Posterior vena cava (tissue), 2 donors: ENCODE results near the gene ZSCAN25. TPM values are rescaled to one million over a fixed set of nuclear protein-coding genes. Genes with fewer than 3 reads are reported as not detected.
"Not testable (repeated sequence)": the region's sequence is repeated elsewhere in the genome, so short reads cannot be mapped to it uniquely, and the experiment has no call there.

Experiments
- DNase-seq: peaks from one replicate; pipeline ENCODE4 v3.0.0-alpha.2; 2020; ENCODE audit warnings: low spot score
- intact Hi-C, 2 donors: fragments of 100-400 bp; cut with DNase I; formaldehyde crosslinking; loops; one replicate each; pipeline versions ENCODE4 v1.14.1 to v1.14.2; 2022 to 2023
- long read RNA-seq, 2 donors: library from polyadenylated mRNA; unstranded; transcript quantifications; one replicate each; pipeline ENCODE4 v2.0.0, GENCODE V29; 2020 to 2021
- total RNA-seq, 2 donors: library from RNA; stranded (reverse); fragmentation: NEBNext Ultra II Directional; extraction: Animal tissue kit (Norgen Biotek cat#: 25700); gene quantifications; one replicate each; pipeline ENCODE4 v1.2.1, GENCODE V29; 2021
- donor health status: DM: yes; HTN: yes; CAD: no.
- donor health status: DM: yes; HTN: yes; CAD: no.

ZSCAN25 gene
- total RNA-seq, result 10 to 100 TPM; 10.9 to 12.4 TPM
- long read RNA-seq, donor 1, full-length matches to known transcripts, result 2 of 3 reads
- long read RNA-seq, donor 1, partial matches to known transcripts, result 1 of 3 reads
- long read RNA-seq, donor 1, other reads (novel, unspliced or antisense), result 0 of 3 reads
- long read RNA-seq, donor 2, partial matches to known transcripts, result 1 of 10 reads
- long read RNA-seq, donor 2, other reads (novel, unspliced or antisense), result 9 of 10 reads

GRCh38 chr7:99616359-99617191 lies at the start of gene ZSCAN25:
Gene ZSCAN25 (plus strand): TSS chr7:99616946. CDS start chr7:99619607, 2,661 bp downstream.
- intact Hi-C loops, result no loop called here
- peak; percentile 96 for DNase-seq

DNA sequence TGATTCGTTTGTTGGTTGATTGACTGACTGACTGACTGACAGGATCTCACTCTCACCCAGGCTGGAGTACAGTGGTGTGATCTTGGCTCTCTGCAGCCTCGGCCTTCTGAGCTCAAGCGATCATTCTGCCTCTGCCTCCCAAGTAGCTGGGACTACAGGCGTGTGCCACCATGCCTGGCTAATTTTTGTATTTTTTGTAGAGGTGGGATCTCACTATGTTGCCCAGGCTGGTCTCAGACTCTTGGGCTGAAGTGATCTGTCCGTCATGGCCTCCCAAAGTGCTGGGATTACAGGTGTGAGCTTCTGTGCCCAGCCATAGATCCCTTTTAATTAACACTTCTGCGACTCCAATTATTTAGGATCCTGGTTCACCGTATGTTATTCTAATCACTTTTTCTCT lies 48.0 kb upstream of the ZSCAN25 start:
- intact Hi-C loops, result loop anchor here in 1 of 2 donors (10.0 kb wide), 1 partner anchor 84 kb away; no protein-coding TSS in a partner anchor
- DNase-seq, result not testable (repeated sequence)

GRCh38 chr7:99571768-99572167 lies 45.0 kb upstream of the ZSCAN25 start:
- DNase-seq, result no peak
- intact Hi-C loops, result no loop called here

- no peak for DNase-seq
- intact Hi-C loops, result no loop called here
These were observed 43.5 kb upstream of the ZSCAN25 start for GRCh38 chr7:99573257-99573656.

GRCh38 chr7:99576251-99576650 lies 40.5 kb upstream of the ZSCAN25 start:
- no peak for DNase-seq
- intact Hi-C loops, result no loop called here

DNA sequence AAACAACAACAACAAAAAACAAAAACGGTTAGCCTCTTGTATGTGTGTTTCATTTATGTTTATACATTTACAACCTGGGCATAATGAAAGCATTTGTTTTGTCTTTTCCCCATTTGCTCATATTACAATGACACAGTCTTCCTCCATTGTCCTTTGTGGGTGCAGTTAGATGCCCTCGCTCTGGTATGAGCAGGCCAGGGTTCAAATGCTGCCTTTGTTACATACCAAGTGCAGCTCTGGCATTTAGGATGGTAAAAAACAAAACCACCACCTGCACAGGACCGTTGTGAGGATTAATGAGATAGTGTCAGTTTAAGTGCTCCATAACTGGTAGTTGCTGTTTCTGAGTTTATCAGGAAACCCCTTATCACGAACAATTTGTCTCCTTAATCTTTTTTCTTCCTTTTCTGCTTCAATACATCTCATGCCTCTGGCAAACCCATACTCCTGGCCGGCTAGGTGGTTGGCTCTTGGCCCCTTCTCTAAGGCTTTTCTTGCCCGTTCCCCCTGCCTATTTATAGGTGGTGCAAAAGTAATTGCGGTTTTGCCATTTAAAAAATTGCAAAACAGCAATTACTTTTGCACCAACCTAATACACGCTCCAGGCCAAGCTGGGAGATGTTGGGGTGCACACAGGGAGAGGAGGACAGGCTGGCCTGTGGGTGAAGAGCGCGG lies 37.3 kb upstream of the ZSCAN25 start:
- intact Hi-C loops, result no loop called here
- DNase-seq, result no peak

DNA sequence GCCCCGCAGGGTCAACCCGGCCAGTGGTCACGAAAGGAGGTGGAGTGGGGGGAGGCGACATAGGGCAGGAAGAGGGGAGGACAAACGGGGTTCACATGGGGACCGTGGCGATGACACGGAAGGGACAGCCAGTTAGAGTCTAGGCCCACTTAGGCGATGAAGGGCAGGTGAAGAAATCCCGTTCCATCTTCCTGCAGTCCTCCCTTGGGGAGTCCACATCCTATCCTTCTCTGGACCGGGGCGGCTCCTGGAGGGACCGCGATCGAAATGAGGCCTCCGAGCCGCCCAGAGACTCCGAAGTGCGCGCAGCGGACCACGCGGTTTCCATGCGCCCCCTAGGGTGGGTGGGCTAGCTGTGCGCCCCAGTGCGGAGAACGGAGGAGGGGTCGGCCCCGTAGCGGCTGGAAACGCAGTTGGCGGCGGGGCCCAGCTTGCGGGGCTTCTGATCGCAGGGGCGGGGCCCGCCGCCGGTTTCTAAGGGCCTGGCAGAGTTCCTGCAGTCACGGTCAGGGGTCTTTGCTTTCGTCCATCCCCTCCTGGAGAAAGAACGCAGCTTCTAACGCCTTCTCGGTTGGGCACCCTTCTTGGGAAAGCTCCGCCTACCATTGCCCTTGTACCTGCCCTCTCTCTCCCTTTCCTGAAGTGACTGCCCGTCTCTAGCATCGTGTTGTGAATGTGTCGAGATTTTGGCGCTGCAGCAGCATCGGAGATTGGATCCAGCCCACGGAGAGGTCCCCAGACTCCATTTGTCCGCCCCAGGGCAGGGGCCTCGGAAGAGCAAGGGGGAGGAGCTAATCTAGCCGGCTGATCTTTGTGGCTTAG lies 36.6 kb upstream of the ZSCAN25 start:
- intact Hi-C loops, result no loop called here
- DNase-seq, result no peak

DNA sequence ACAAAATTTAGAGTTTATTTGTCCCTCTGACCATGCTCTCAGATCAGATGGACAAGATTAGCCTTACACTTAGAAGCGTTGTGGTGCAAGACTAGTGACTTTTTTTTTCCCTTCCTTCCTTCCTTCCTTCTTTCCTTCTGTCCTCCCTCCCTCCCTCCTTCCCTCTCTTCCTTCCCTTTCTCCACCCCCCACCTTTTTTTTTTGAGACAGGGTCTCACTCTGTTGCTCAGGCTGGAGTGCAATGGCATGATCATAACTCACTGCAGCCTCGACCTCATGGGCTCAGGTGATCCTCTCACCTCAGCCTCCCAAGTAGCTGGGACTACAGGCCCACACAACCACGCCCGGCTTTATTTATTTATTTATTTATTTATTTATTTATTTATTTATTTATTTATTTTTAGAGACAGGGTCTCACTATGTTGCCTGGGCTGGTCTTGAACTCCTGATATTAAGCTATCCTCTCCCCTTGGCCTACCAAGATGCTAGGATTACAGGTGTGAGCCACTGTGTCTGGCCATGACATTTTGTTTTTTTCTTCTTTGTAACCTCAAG lies 35.9 kb upstream of the ZSCAN25 start:
- DNase-seq, intact Hi-C loops: not testable (repeated sequence)

- DNase-seq, result no peak
- intact Hi-C loops, result no loop called here
These were observed 27.9 kb upstream of the ZSCAN25 start for GRCh38 chr7:99588868-99589267.

DNA sequence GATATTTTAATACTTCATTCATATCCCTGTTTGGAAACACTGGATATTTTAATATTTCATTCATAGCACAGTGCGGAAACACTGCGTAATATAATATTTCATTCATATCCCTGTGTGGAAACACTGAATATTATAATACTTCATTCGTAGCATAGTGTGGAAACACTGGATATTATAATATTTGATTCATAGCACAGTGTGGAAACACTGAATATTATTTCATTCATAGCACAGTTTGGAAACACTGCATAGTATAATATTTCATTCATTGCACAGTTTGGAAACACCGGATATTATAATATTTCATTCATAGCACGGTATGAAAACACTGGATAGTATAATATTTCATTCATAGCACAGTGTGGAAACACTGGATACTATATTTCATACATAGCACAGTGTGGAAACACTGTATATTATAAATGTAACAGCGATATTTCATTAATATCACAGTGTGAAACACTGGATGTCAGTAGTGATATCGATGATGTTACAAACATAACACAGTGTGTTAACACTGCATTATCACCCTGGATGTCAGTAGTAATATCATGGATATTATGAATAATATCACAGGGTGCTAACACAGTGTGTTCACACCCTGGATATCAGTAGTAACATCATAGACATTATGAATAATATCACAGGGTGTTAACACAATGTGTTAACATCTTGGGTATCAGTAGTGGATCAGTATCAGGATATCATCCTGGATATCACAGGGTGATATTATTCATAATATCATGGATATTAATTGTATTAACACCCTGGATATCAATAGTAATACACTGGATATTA lies 21.6 kb upstream of the ZSCAN25 start:
- intact Hi-C loops, result no loop called here
- DNase-seq, result no peak

DNA sequence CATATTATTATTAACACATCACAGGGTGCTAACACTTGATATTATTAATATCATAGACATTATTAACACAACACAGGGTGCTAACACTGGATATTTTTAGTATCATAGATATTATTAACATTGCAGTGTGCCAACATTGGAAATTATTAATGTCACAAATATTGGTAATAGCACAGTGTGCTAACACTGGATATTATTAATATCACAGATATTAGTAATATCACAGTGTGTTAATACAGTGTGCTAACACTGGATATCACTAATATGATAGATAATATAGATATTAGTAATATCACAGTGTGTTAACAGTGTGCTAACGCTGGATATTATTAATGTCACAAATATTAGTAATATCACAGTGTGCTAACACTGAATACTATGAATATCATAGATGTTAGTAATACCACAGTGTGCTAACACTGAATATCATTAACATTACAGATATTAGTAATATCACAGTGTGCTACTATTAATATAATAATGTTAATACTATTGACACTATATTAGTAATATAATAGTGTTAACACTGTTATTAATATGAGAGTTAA lies 20.3 kb upstream of the ZSCAN25 start:
- intact Hi-C loops, result no loop called here
- DNase-seq, result no peak

DNA sequence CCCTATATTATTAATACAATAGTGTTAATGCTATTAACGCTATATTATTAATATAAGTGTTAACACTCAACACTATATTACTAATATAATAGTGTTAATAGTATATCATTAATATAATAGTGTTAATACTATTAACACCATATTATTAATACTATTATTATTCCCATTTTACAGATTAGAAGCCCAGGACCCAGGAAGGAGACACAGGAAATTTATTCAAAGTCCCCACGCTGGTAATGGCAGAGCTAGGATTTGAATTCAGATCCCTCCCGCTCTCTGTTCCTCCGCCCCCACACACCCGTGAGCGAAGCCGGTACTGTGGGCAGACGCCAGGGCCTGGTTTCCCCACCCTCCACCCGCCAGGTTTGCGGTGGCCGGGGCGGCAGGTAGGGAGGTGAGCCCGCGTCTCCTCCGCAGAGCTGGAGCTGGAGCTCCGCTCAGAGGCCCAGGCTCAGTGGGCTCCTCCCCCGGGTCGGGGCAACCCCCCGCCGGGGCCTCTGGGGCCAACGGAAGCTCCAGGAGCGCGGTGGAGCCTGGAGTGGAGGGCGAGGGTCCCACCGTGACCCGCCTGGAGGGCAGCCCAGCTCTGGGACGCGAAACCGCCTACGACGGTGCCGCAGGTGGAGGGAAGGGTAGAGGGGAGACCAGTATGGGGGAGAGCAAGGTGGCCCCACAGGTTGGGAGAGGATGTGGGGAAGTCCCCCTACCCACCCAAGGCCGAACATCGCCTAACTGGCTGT lies 18.8 kb upstream of the ZSCAN25 start, which contains the start of gene TMEM225B:
Gene TMEM225B, plus strand, starts transcription at position 506 of the 740 bp plus-strand sequence. CDS start 6,122 bp downstream, outside the sequence.
- DNase-seq, result no peak
- intact Hi-C loops, result no loop called here

DNA sequence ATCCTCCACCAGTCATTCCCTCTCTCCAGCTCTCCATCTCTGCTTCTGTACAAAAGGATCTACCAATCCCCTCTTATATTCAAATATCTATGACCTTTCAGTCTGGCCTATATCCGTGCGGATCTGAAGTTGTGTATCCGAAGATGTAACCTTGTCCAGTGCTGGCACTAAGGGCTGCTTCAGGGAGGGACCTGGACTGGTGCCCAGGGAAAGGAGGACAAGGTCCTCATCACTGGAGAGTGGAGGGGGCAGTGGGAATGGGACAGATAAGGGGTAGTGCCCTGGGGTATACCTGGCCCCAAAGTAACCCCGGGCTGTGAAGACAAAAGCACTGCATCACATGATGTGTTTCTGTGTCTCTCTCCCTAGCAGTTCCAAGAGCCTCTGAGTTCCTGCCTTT lies 16.9 kb upstream of the ZSCAN25 start:
- DNase-seq, result no peak
- intact Hi-C loops, result no loop called here

DNA sequence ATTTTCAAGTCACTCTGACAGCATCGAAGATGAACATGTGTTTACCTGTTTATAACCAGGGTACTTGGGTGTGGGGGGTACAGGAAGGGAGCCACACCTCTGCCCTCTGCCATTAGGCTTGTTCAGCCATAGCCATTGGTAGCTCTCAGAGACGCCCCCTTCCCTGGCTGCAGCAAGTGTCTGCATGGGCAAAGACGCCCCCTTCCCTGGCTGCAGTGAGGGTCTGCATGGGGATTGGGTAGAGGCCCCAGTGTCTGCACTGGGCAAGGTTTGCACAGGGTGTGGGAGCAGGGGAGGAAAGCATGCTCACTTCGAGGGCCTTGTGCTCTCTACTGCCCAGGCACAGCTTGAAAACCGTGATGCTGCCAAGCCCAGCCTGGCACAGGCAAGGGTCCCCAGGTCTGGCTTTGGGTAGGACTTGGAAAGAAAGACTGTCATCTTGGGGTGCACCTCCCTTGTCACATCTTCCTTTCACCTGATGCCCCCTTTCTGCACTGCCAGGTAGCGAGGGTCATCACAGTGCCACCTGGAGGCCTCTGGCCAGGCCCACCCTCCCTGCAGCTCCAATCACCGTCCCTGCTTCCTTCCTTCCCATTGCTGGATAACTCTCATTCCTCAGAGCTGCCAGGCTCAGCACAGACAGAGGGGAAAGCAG lies 15.0 kb upstream of the ZSCAN25 start:
- DNase-seq, result no peak
- intact Hi-C loops, result no loop called here

GRCh38 chr7:99605527-99605926 lies 11.2 kb upstream of the ZSCAN25 start:
- intact Hi-C loops, result no loop called here
- no peak for DNase-seq

DNA sequence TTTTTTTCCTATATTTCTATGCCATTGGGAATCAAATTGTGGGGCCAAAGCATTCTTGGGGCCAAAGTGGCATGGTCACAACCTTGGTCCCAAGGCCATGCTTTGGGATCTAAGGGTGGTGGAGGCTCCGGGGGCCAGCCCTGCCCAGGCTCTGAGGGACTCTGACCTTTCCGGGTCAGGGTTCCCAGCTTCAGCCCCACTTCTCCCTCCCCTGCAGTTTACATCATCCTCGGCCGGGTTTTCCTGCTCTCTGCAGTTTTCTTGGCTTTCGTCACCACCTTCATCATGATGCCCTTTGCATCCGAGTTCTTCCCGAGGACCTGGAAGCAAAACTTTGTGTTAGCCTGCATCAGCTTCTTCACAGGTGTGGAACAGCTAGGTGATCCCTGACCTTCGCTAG lies 10.2 kb upstream of the ZSCAN25 start:
- intact Hi-C loops, result no loop called here

DNA sequence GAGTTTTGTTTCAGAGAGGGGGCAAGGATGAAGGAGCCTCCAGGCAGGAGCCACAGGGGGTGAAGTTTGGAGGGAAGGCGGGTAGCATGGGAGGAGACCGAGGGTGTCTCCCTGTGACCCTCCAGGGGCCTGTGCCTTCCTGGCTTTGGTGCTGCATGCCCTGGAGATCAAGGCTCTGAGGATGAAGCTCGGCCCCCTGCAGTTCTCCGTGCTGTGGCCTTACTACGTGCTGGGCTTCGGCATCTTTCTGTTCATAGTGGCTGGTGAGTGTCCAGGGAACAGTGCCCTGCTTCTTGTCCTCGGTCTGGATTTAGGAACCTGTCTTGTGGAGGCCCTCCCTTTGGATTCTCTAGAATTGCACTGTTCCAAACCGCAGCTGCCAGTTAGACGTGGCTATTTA lies 9.2 kb upstream of the ZSCAN25 start:
- intact Hi-C loops, result no loop called here
- no peak for DNase-seq

More for the DNA sequence above, 10.2 kb upstream of the ZSCAN25 start:
- no peak for DNase-seq
